ENCODE measurements around the gene GPHN. TPM values are rescaled to one million over a fixed set of nuclear protein-coding genes. Genes with fewer than 3 reads are reported as not detected.

The GPHN gene
- total and polyA plus RNA-seq, 2 of the 8 experiments (the other 6 are each of a cell fraction or from before 2014, with no cell fraction given), result 6.0 to 16.0 TPM

DNA sequence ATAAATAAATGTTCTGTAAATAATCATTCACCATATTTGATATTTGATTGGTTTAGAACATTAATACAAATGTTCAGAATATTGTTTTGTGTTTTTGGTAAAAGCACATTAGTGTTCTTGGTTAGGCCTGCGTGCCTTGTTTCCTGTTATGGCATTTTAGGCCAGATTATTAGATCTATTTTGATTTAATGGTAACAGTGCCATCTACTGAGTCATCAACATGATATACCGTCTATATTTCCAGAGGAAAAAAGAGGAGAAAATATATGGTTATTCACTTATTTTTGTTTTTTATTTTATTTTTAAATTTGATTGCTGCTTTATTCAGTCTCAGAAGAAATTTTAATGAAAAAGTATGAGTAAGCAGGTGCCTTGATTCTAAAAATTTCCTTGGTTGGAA lies 60.3 kb downstream of the GPHN start (continued):
- TF ChIP-seq, protein P1, sequence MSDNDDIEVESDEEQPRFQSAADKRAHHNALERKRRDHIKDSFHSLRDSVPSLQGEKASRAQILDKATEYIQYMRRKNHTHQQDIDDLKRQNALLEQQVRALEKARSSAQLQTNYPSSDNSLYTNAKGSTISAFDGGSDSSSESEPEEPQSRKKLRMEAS (IDR thresholded peaks at IDR 0.05), result no peak
- TF ChIP-seq SAP30 (IDR thresholded peaks at IDR 0.05; ENCODE audit: insufficient read depth, insufficient replicate concordance, low read length), result no peak

Data from H1 (cell line).